Measurements from ENCODE around the gene PFN1.
A peak's percentile ranks its signal among the peaks of the same experiment; 100 is the strongest.

Gene PFN1

GRCh38 chr17:4934173-4934979 is 14.0 kb downstream of the PFN1 start:
- H3K56ac ChIP-seq (ENCODE audit: low read length): peak overlapping the region; percentile 62
- no peak overlapping the region for H3K4me2 ChIP-seq (ENCODE audit: low read length)
- H4K8ac ChIP-seq (ENCODE audit: low read depth, low read length): no peak overlapping the region
- H3K27me3 ChIP-seq (ENCODE audit: insufficient read depth, low read length, poor library complexity): no peaks in the 10 kb centered on the region
- no peak overlapping the region for H4K5ac ChIP-seq (ENCODE audit: low read length)
- H3K4me1 ChIP-seq (ENCODE audit: control insufficient read depth, low read depth, low read length): peaks cover 3% of the 10 kb centered on the region
- no peak overlapping the region for H3K4ac ChIP-seq (ENCODE audit: low read depth, low read length)
- peaks cover 10% of the 10 kb centered on the region for H3K79me2 ChIP-seq (ENCODE audit: control insufficient read depth, insufficient read depth, low read length)
- no peak overlapping the region for H3K27ac ChIP-seq (ENCODE audit: low read depth, low read length)
- peak; percentile 77 for DNase-seq
- H3K4me3 ChIP-seq (ENCODE audit: low read length): no peak overlapping the region
- H3K23ac ChIP-seq (ENCODE audit: low read length): no peak overlapping the region
- peaks cover 9% of the 10 kb centered on the region for H3K79me1 ChIP-seq (ENCODE audit: low read length)
- H2AK5ac ChIP-seq (ENCODE audit: low read length): no peak overlapping the region
- no peak overlapping the region for H3K18ac ChIP-seq (ENCODE audit: low read length)
- H2BK15ac ChIP-seq (replicated peaks; ENCODE audit: low read depth): no peak overlapping the region
- H2BK120ac ChIP-seq (ENCODE audit: low read depth, low read length): no peak overlapping the region
- no peak overlapping the region for H2BK5ac ChIP-seq (ENCODE audit: low read length)
- no peaks in the 10 kb centered on the region for H3K36me3 ChIP-seq (ENCODE audit: control insufficient read depth, insufficient read depth, low read length)
- no peak overlapping the region for H3K9ac ChIP-seq (ENCODE audit: low read length)
- WGBS (ENCODE audit: extremely low coverage, insufficient coverage, low lambda C conversion rate): no CpG with 5 or more reads among the region's 14 CpGs

GRCh38 chr17:4933646-4934045 is 14.7 kb downstream of the PFN1 start:
- no peak overlapping the region for H2AK5ac ChIP-seq (ENCODE audit: low read length)
- H2BK120ac ChIP-seq (ENCODE audit: low read depth, low read length): no peak overlapping the region
- H3K4me2 ChIP-seq (ENCODE audit: low read length): no peak overlapping the region
- H3K27me3 ChIP-seq (ENCODE audit: insufficient read depth, low read length, poor library complexity): no peaks in the 10 kb centered on the region
- H3K79me1 ChIP-seq (ENCODE audit: low read length): peaks cover 5% of the 10 kb centered on the region
- WGBS (ENCODE audit: extremely low coverage, insufficient coverage, low lambda C conversion rate): no CpG with 5 or more reads among the region's 16 CpGs
- peaks cover 4% of the 10 kb centered on the region for H3K79me2 ChIP-seq (ENCODE audit: control insufficient read depth, insufficient read depth, low read length)
- no peak overlapping the region for H2BK15ac ChIP-seq (replicated peaks; ENCODE audit: low read depth)
- DNase-seq: no peak
- no peak overlapping the region for H4K8ac ChIP-seq (ENCODE audit: low read depth, low read length)
- no peak overlapping the region for H3K9ac ChIP-seq (ENCODE audit: low read length)
- H3K4ac ChIP-seq (ENCODE audit: low read depth, low read length): no peak overlapping the region
- H4K5ac ChIP-seq (ENCODE audit: low read length): no peak overlapping the region
- H3K36me3 ChIP-seq (ENCODE audit: control insufficient read depth, insufficient read depth, low read length): no peaks in the 10 kb centered on the region
- peaks cover under 1% of the 10 kb centered on the region for H3K4me1 ChIP-seq (ENCODE audit: control insufficient read depth, low read depth, low read length)
- no peak overlapping the region for H3K4me3 ChIP-seq (ENCODE audit: low read length)
- no peak overlapping the region for H3K56ac ChIP-seq (ENCODE audit: low read length)
- H3K23ac ChIP-seq (ENCODE audit: low read length): no peak overlapping the region
- no peak overlapping the region for H3K27ac ChIP-seq (ENCODE audit: low read depth, low read length)
- no peak overlapping the region for H3K18ac ChIP-seq (ENCODE audit: low read length)
- H2BK5ac ChIP-seq (ENCODE audit: low read length): no peak overlapping the region

GRCh38 chr17:4932756-4933155 is 15.6 kb downstream of the PFN1 start:
- no CpG with 5 or more reads among the region's 12 CpGs for WGBS (ENCODE audit: extremely low coverage, insufficient coverage, low lambda C conversion rate)
- Histone ChIP-seq H4K5ac (ENCODE audit: low read length) (no peak overlapping the region), H3K4me2 (ENCODE audit: low read length) (no peak overlapping the region), H2AK5ac (ENCODE audit: low read length) (no peak overlapping the region), H3K9ac (ENCODE audit: low read length) (no peak overlapping the region), H2BK15ac (replicated peaks; ENCODE audit: low read depth) (no peak overlapping the region), H3K36me3 (ENCODE audit: control insufficient read depth, insufficient read depth, low read length) (no peaks in the 10 kb centered on the region), H3K18ac (ENCODE audit: low read length) (no peak overlapping the region), H2BK5ac (ENCODE audit: low read length) (no peak overlapping the region), H3K27me3 (ENCODE audit: insufficient read depth, low read length, poor library complexity) (no peaks in the 10 kb centered on the region), H3K4me3 (ENCODE audit: low read length) (no peak overlapping the region), H3K79me2 (ENCODE audit: control insufficient read depth, insufficient read depth, low read length) (no peaks in the 10 kb centered on the region), H3K79me1 (ENCODE audit: low read length) (no peaks in the 10 kb centered on the region), H4K8ac (ENCODE audit: low read depth, low read length) (no peak overlapping the region), H3K4me1 (ENCODE audit: control insufficient read depth, low read depth, low read length) (no peaks in the 10 kb centered on the region), H3K4ac (ENCODE audit: low read depth, low read length) (no peak overlapping the region), H3K27ac (ENCODE audit: low read depth, low read length) (no peak overlapping the region), H2BK120ac (ENCODE audit: low read depth, low read length) (no peak overlapping the region), H3K23ac (ENCODE audit: low read length) (no peak overlapping the region), H3K56ac (ENCODE audit: low read length) (no peak overlapping the region)
- DNase-seq: no peak

- Histone ChIP-seq H4K8ac (ENCODE audit: low read depth, low read length) (no peak within 1 kb of the TSS), H3K18ac (ENCODE audit: low read length) (no peak within 1 kb of the TSS), H3K23ac (ENCODE audit: low read length) (no peak within 1 kb of the TSS), H2BK5ac (ENCODE audit: low read length) (no peak within 1 kb of the TSS), H3K79me1 (ENCODE audit: low read length) (no peaks in the 10 kb centered on the region), H3K36me3 (ENCODE audit: control insufficient read depth, insufficient read depth, low read length) (no peaks in the 10 kb centered on the region), H4K5ac (ENCODE audit: low read length) (no peak within 1 kb of the TSS), H3K4me1 (ENCODE audit: control insufficient read depth, low read depth, low read length) (no peaks in the 10 kb centered on the region), H2AK5ac (ENCODE audit: low read length) (no peak within 1 kb of the TSS), H3K56ac (ENCODE audit: low read length) (no peak within 1 kb of the TSS), H3K27me3 (ENCODE audit: insufficient read depth, low read length, poor library complexity) (no peaks in the 10 kb centered on the region), H3K9ac (ENCODE audit: low read length) (no peak within 1 kb of the TSS), H3K4ac (ENCODE audit: low read depth, low read length) (no peak within 1 kb of the TSS), H3K79me2 (ENCODE audit: control insufficient read depth, insufficient read depth, low read length) (no peaks in the 10 kb centered on the region), H3K4me3 (ENCODE audit: low read length) (no peak within 1 kb of the TSS), H2BK120ac (ENCODE audit: low read depth, low read length) (no peak within 1 kb of the TSS), H3K27ac (ENCODE audit: low read depth, low read length) (no peak within 1 kb of the TSS), H2BK15ac (replicated peaks; ENCODE audit: low read depth) (no peak within 1 kb of the TSS), H3K4me2 (ENCODE audit: low read length) (no peak within 1 kb of the TSS)
- no CpG with 5 or more reads among the region's 14 CpGs for WGBS (ENCODE audit: extremely low coverage, insufficient coverage, low lambda C conversion rate)
- DNase-seq: no peak
These were observed 16.4 kb downstream of the PFN1 start, which contains the start of gene GP1BA for GRCh38 chr17:4931963-4932362. Gene GP1BA (plus strand): TSS chr17:4932277. CDS start chr17:4932605, 328 bp downstream.

- Histone ChIP-seq H3K79me1 (ENCODE audit: low read length) (no peaks in the 10 kb centered on the region), H3K23ac (ENCODE audit: low read length) (no peak overlapping the region), H2BK120ac (ENCODE audit: low read depth, low read length) (no peak overlapping the region), H3K56ac (ENCODE audit: low read length) (no peak overlapping the region), H3K9ac (ENCODE audit: low read length) (no peak overlapping the region), H4K8ac (ENCODE audit: low read depth, low read length) (no peak overlapping the region), H3K4ac (ENCODE audit: low read depth, low read length) (no peak overlapping the region), H3K4me3 (ENCODE audit: low read length) (no peak overlapping the region), H4K5ac (ENCODE audit: low read length) (no peak overlapping the region), H3K79me2 (ENCODE audit: control insufficient read depth, insufficient read depth, low read length) (no peaks in the 10 kb centered on the region), H3K27ac (ENCODE audit: low read depth, low read length) (no peak overlapping the region), H2BK15ac (replicated peaks; ENCODE audit: low read depth) (no peak overlapping the region), H2AK5ac (ENCODE audit: low read length) (no peak overlapping the region), H3K27me3 (ENCODE audit: insufficient read depth, low read length, poor library complexity) (no peaks in the 10 kb centered on the region), H3K18ac (ENCODE audit: low read length) (no peak overlapping the region), H2BK5ac (ENCODE audit: low read length) (no peak overlapping the region), H3K36me3 (ENCODE audit: control insufficient read depth, insufficient read depth, low read length) (no peaks in the 10 kb centered on the region), H3K4me1 (ENCODE audit: control insufficient read depth, low read depth, low read length) (no peaks in the 10 kb centered on the region), H3K4me2 (ENCODE audit: low read length) (no peak overlapping the region)
- DNase-seq: no peak
- no CpG with 5 or more reads among the region's 18 CpGs for WGBS (ENCODE audit: extremely low coverage, insufficient coverage, low lambda C conversion rate)
These were observed 19.4 kb downstream of the PFN1 start for GRCh38 chr17:4928881-4929280.
